GM12878 (cell line): Measurements from ENCODE around the gene KCNH5. TPM values are rescaled to one million over a fixed set of nuclear protein-coding genes. Genes with fewer than 3 reads are reported as not detected.

Experiments
- ATAC-seq: fragments of 200-7000 bp; cut with Tn5 transposase; 3 replicates; pipeline ENCODE4 v1.9.1; 2020; ENCODE audit warnings: mild to moderate bottlenecking, moderate library complexity
- BruUV-seq: library from RNA; stranded (reverse); fragments of 400-500 nt; replicated peaks from 2 replicates; lab custom pipeline; 2021; lab: Mats Ljungman, UMichigan
- CTCF ChIA-PET: fragments of 300-600 bp; sonication (Branson Sonifier 250); formaldehyde crosslinking; extraction: SDS; loops from one replicate; lab custom pipeline; 2021; ENCODE audit warnings: inconsistent platforms; lab: Yijun Ruan, JAX
- POLR2A ChIA-PET: fragments of 350-600 bp; formaldehyde crosslinking; extraction: SDS; loops from one replicate; lab custom pipeline; 2021; ENCODE audit warnings: inconsistent platforms; lab: Charles Lee
- RAD21 ChIA-PET: fragments of 300-600 bp; sonication (Branson Sonifier 250); formaldehyde crosslinking; loops from one replicate; lab custom pipeline; 2023; ENCODE audit warnings: antibody characterized with exemption; ENCODE audit not compliant: unreplicated experiment; lab: Charles Lee
- SMC1A ChIA-PET: fragments of 300-600 bp; sonication (Branson Sonifier 250); formaldehyde crosslinking; loops from one replicate; lab custom pipeline; 2023; ENCODE audit not compliant: unreplicated experiment, uncharacterized antibody; lab: Charles Lee
- DNase-seq: peaks from one replicate; pipeline ENCODE4 v3.0.0-alpha.2; 2011; ENCODE audit warnings: low read depth, low spot score
- FAIRE-seq: peaks from 3 replicates; lab custom pipeline; 2011; peaks lifted over from hg19 to GRCh38; lab: Jason Lieb, UNC
- H2AFZ ChIP-seq: 2 replicates; pipeline ENCODE4 v1.6.0; 2011; ENCODE audit warnings: low read depth, low read length, control low read depth; ENCODE audit not compliant: control insufficient read depth
- H3K27ac ChIP-seq: 2 replicates; pipeline ENCODE4 v1.5.1; 2011; ENCODE audit warnings: control low read depth; ENCODE audit not compliant: control insufficient read depth, insufficient read depth
- H3K27me3 ChIP-seq, 2 experiments: replicated peaks in 1 of 2; 2 replicates each; pipeline versions ENCODE4 v1.6.0 to v1.6.1; 2011; ENCODE audit warnings: low read length in 1 of 2; ENCODE audit not compliant: control insufficient read depth in 2 of 2, insufficient read depth in 2 of 2
- H3K36me3 ChIP-seq, 2 experiments: 2 replicates each; pipeline ENCODE4 v1.5.1; 2011; ENCODE audit warnings: low read length in 1 of 2; ENCODE audit not compliant: control insufficient read depth in 2 of 2, insufficient read depth in 2 of 2
- H3K4me1 ChIP-seq: 2 replicates; pipeline ENCODE4 v1.6.1; 2011; ENCODE audit warnings: mild to moderate bottlenecking, low read length, moderate library complexity, mixed read lengths; ENCODE audit not compliant: control insufficient read depth, insufficient read depth
- H3K4me2 ChIP-seq: 2 replicates; pipeline ENCODE4 v1.6.0; 2011; ENCODE audit warnings: control low read depth; ENCODE audit not compliant: control insufficient read depth, insufficient read depth
- H3K4me3 ChIP-seq: fragments of 200-600 bp; sonication (generic); 2 replicates; pipeline ENCODE4 v1.5.1; 2016
- H3K79me2 ChIP-seq: 2 replicates; pipeline ENCODE4 v1.6.0; 2011; ENCODE audit warnings: low read length; ENCODE audit not compliant: control insufficient read depth, insufficient read depth
- H3K9ac ChIP-seq: 2 replicates; pipeline ENCODE4 v1.8.0; 2011; ENCODE audit warnings: low read length, control low read depth, mixed read lengths; ENCODE audit not compliant: control insufficient read depth, insufficient read depth
- H3K9me3 ChIP-seq: replicated peaks from 3 replicates; pipeline ENCODE4 v1.5.1; 2011; ENCODE audit warnings: mild to moderate bottlenecking, low read length; ENCODE audit not compliant: control insufficient read depth, insufficient read depth
- H4K20me1 ChIP-seq: 2 replicates; pipeline ENCODE4 v1.6.0; 2011; ENCODE audit not compliant: control insufficient read depth, insufficient read depth
- BRCA1 ChIP-seq: IDR thresholded peaks from 2 replicates; pipeline ENCODE4 v1.6.1; 2011; ENCODE audit warnings: low read depth, low read length, improper control_type of control experiment
- GATAD2B ChIP-seq: fragments of 450-650 bp; conservative IDR thresholded peaks from 2 replicates; pipeline ENCODE4 v1.6.1; 2017; ENCODE audit warnings: low read depth, mild to moderate bottlenecking, moderate library complexity
- IKZF2 ChIP-seq, 2 experiments: fragments of 450-650 bp; IDR thresholded peaks; 2 replicates each; pipeline ENCODE4 v1.6.1; 2017; ENCODE audit warnings: mild to moderate bottlenecking in 2 of 2, moderate library complexity in 2 of 2
- IRF4 ChIP-seq: IDR thresholded peaks from 2 replicates; pipeline ENCODE4 v1.6.1; 2011; ENCODE audit warnings: low read depth, low read length
- MTA3 ChIP-seq: IDR thresholded peaks from 2 replicates; pipeline ENCODE4 v1.6.1; 2012; ENCODE audit warnings: low read length, inconsistent platforms, borderline replicate concordance
- RB1 ChIP-seq: fragments of 450-650 bp; formaldehyde crosslinking; IDR thresholded peaks from 2 replicates; pipeline ENCODE4 v1.6.1; 2017; ENCODE audit warnings: mild to moderate bottlenecking, borderline replicate concordance
- SIN3A ChIP-seq: IDR thresholded peaks from 2 replicates; pipeline ENCODE4 v1.6.1; 2012; ENCODE audit warnings: low read depth, low read length, improper control_type of control experiment
- SMAD1 ChIP-seq: fragments of 450-650 bp; IDR thresholded peaks from 2 replicates; pipeline ENCODE4 v1.6.1; 2018; ENCODE audit warnings: mild to moderate bottlenecking, low read depth; ENCODE audit not compliant: partially characterized antibody
- SUPT20H ChIP-seq: IDR thresholded peaks from 2 replicates; pipeline ENCODE4 v1.6.1; 2011; ENCODE audit warnings: low read depth, mild to moderate bottlenecking, low read length, moderate library complexity, borderline replicate concordance; ENCODE audit not compliant: control insufficient read depth
- TARDBP ChIP-seq: IDR thresholded peaks from 2 replicates; pipeline ENCODE4 v1.6.1; 2016; ENCODE audit warnings: borderline replicate concordance
- YY1 ChIP-seq: IDR thresholded peaks from 2 replicates; pipeline ENCODE4 v1.6.1; 2011; ENCODE audit warnings: low read depth, mild to moderate bottlenecking, low read length
- WGBS: methylation state at CpG from one replicate; pipeline ENCODE4 v1.1.6; 2016; ENCODE audit warnings: low lambda C conversion rate; ENCODE audit not compliant: insufficient replicate concordance, insufficient coverage; ENCODE audit errors: missing lambda C conversion rate; 5-methylcytosine and 5-hydroxymethylcytosine counted together
- in situ Hi-C: fragments of 300-500 bp; cut with MboI; formaldehyde crosslinking; loops from 9 replicates; pipeline ENCODE4 v1.14.3; 2018; ENCODE audit warnings: mixed read lengths
- intact Hi-C: fragments of 100-400 bp; cut with micrococcal nuclease; formaldehyde crosslinking; loops from one replicate; pipeline ENCODE4 v1.14.2; 2022; ENCODE audit not compliant: unreplicated experiment
- polyA plus RNA-seq, 11 experiments: library from polyadenylated mRNA; depleted of rRNA in 4 of 11; unstranded in 6 of 11; stranded (reverse) in 5 of 11; fragments of >200 nt; fragmentation: Nextera tagmentation in 4 of 11; fragmentation: Illumina TruSeq in 1 of 11; extraction: Ambion mirVana in 4 of 11; extraction: Trizol in 1 of 11; gene quantifications; 1 replicate in 1 of 11; 2 replicates in 10 of 11; pipeline versions ENCODE4 v1.2.1 to v1.2.3, GENCODE V29; 2011 to 2016; ENCODE audit warnings: inconsistent platforms in 2 of 11, missing spikeins in 2 of 11, low read depth in 1 of 11
- total RNA-seq, 4 experiments: library from RNA; depleted of rRNA in 3 of 4; stranded (reverse); fragments of >200 nt in 3 of 4; fragmentation: Illumina TruSeq in 1 of 4; extraction: Trizol in 1 of 4; gene quantifications; 2 replicates each; pipeline versions ENCODE4 v1.2.1 to v1.2.3, GENCODE V29; 2013 to 2021
- TF ChIP-seq, protein P1 (sequence below): IDR thresholded peaks from 2 replicates; pipeline ENCODE4 v1.6.1; 2011; ENCODE audit warnings: borderline replicate concordance, low read depth, mild to moderate bottlenecking, moderate library complexity, low read length; ENCODE audit not compliant: insufficient read depth, poor library complexity, severe bottlenecking
- TF ChIP-seq, protein P2 (sequence below): IDR thresholded peaks from 2 replicates; pipeline ENCODE4 v1.6.1; 2012; ENCODE audit warnings: low read depth, low read length, improper control_type of control experiment
- TF ChIP-seq, protein P3 (sequence below): fragments of 450-650 bp; IDR thresholded peaks from 2 replicates; pipeline ENCODE4 v1.6.1; 2017; ENCODE audit warnings: mild to moderate bottlenecking, moderate library complexity
- TF ChIP-seq, protein P4 (sequence below): fragments of 450-650 bp; IDR thresholded peaks from 2 replicates; pipeline ENCODE4 v1.6.1; 2017; ENCODE audit warnings: mild to moderate bottlenecking, low read depth, inconsistent platforms; ENCODE audit not compliant: poor library complexity, severe bottlenecking

KCNH5 gene
- total and polyA plus RNA-seq, 10 of the 15 experiments (the other 5 are each of a cell fraction or from before 2014, with no cell fraction given), result under 0.01 to 0.04 (median 0.04) TPM; not detected in 7

DNA sequence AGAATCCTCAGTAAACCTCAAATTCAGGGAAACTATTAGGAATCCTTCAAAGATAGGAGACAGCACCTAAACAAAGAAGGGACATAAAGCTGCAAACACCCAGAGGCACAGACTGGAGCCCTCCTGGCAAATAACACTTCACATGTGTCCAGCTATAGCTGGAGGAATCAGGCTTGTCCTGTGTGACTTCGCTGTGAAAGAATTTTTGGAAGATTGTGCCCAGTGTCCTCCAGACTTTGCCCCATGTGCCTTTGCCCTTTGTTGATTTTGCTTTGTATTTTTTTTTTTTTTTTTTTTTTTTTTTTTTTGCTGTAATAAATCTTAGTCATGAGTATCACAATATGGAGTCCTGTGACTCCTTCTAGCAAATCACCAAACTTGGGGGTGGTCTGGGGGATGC lies 136.8 kb downstream of the KCNH5 start (continued):
- TF ChIP-seq, protein P1, sequence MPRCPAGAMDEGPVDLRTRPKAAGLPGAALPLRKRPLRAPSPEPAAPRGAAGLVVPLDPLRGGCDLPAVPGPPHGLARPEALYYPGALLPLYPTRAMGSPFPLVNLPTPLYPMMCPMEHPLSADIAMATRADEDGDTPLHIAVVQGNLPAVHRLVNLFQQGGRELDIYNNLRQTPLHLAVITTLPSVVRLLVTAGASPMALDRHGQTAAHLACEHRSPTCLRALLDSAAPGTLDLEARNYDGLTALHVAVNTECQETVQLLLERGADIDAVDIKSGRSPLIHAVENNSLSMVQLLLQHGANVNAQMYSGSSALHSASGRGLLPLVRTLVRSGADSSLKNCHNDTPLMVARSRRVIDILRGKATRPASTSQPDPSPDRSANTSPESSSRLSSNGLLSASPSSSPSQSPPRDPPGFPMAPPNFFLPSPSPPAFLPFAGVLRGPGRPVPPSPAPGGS, result no peak
- TF ChIP-seq, protein P2, sequence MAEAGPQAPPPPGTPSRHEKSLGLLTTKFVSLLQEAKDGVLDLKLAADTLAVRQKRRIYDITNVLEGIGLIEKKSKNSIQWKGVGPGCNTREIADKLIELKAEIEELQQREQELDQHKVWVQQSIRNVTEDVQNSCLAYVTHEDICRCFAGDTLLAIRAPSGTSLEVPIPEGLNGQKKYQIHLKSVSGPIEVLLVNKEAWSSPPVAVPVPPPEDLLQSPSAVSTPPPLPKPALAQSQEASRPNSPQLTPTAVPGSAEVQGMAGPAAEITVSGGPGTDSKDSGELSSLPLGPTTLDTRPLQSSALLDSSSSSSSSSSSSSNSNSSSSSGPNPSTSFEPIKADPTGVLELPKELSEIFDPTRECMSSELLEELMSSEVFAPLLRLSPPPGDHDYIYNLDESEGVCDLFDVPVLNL, result no peak
- TF ChIP-seq YY1, result no peak

DNA sequence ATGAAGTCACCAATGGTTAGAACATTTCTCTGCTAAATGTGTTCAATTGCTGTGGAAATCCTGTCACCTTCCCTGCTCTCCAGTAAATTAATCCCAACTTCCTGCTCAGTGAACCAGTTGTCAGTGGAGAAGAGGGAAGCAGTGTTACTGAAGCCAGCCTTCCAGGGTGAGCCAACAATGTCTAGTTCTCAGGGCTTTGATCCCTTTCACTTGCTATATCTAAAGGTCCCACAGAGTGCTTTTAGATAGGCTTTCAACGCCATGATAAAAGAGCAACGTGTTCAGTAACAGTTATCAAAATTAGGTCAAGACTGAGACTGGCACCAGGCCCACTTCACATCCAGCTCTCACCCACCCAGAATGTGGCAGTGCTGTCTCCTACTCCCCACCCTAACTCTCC lies 139.7 kb downstream of the KCNH5 start:
- ChIA-PET SMC1A (no interaction called here), RAD21 (no interaction called here), POLR2A (no interaction called here), CTCF (no interaction called here)
- WGBS, result 33% methylated on average over 2 of the region's 2 CpGs
- Histone ChIP-seq H4K20me1 (no peaks in the 10 kb centered on the region), H3K36me3 (no peaks in the 10 kb centered on the region), H3K27ac (no peak overlapping the region), H3K9ac (no peak overlapping the region), H3K9me3 (no peaks in the 10 kb centered on the region), H3K79me2 (no peaks in the 10 kb centered on the region), H3K4me1 (no peaks in the 10 kb centered on the region), H3K4me3 (no peak overlapping the region), H2AFZ (no peak overlapping the region), H3K4me2 (no peak overlapping the region), H3K27me3 (no peaks in the 10 kb centered on the region)
- FAIRE-seq, result no peak
- no peak for ATAC-seq
- intact Hi-C loops, result no loop called here
- no peak for DNase-seq
- in situ Hi-C loops, result no loop called here
- no TSS peak for BruUV-seq
- no peak for TF ChIP-seq SMAD1
- no peak for TF ChIP-seq RB1
- no peak for TF ChIP-seq SIN3A
- TF ChIP-seq, protein P3, sequence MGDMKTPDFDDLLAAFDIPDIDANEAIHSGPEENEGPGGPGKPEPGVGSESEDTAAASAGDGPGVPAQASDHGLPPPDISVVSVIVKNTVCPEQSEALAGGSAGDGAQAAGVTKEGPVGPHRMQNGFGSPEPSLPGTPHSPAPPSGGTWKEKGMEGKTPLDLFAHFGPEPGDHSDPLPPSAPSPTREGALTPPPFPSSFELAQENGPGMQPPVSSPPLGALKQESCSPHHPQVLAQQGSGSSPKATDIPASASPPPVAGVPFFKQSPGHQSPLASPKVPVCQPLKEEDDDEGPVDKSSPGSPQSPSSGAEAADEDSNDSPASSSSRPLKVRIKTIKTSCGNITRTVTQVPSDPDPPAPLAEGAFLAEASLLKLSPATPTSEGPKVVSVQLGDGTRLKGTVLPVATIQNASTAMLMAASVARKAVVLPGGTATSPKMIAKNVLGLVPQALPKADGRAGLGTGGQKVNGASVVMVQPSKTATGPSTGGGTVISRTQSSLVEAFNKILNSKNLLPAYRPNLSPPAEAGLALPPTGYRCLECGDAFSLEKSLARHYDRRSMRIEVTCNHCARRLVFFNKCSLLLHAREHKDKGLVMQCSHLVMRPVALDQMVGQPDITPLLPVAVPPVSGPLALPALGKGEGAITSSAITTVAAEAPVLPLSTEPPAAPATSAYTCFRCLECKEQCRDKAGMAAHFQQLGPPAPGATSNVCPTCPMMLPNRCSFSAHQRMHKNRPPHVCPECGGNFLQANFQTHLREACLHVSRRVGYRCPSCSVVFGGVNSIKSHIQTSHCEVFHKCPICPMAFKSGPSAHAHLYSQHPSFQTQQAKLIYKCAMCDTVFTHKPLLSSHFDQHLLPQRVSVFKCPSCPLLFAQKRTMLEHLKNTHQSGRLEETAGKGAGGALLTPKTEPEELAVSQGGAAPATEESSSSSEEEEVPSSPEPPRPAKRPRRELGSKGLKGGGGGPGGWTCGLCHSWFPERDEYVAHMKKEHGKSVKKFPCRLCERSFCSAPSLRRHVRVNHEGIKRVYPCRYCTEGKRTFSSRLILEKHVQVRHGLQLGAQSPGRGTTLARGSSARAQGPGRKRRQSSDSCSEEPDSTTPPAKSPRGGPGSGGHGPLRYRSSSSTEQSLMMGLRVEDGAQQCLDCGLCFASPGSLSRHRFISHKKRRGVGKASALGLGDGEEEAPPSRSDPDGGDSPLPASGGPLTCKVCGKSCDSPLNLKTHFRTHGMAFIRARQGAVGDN, result no peak
- no peak for TF ChIP-seq TARDBP
- no peak for TF ChIP-seq SUPT20H
- TF ChIP-seq IRF4, result no peak
- TF ChIP-seq IKZF2 (IDR thresholded peaks at IDR 0.05), result no peak
- TF ChIP-seq, protein P4, sequence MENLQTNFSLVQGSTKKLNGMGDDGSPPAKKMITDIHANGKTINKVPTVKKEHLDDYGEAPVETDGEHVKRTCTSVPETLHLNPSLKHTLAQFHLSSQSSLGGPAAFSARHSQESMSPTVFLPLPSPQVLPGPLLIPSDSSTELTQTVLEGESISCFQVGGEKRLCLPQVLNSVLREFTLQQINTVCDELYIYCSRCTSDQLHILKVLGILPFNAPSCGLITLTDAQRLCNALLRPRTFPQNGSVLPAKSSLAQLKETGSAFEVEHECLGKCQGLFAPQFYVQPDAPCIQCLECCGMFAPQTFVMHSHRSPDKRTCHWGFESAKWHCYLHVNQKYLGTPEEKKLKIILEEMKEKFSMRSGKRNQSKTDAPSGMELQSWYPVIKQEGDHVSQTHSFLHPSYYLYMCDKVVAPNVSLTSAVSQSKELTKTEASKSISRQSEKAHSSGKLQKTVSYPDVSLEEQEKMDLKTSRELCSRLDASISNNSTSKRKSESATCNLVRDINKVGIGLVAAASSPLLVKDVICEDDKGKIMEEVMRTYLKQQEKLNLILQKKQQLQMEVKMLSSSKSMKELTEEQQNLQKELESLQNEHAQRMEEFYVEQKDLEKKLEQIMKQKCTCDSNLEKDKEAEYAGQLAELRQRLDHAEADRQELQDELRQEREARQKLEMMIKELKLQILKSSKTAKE, result no peak
- no peak for TF ChIP-seq BRCA1
- TF ChIP-seq GATAD2B, result no peak
- TF ChIP-seq MTA3, result no peak
